ENCODE data around the gene CYSTM1. TPM values are rescaled to one million over a fixed set of nuclear protein-coding genes. Genes with fewer than 3 reads are reported as not detected.

The CYSTM1 gene
- total and polyA plus RNA-seq, 8 donors = 28.4 to 90.4 (median 35.1) TPM

- TF ChIP-seq CTCF (IDR thresholded peaks at IDR 0.05) = no peak
- no peak for ATAC-seq
- DNase-seq = no peak
- Histone ChIP-seq H3K9me3 (no peaks in the 10 kb centered on the region), H3K27me3 (no peaks in the 10 kb centered on the region), H3K27ac (peak overlapping the region; percentile 4 to 53), H3K4me3 (no peak overlapping the region), H3K4me1 (peaks cover 25 to 70% of the 10 kb centered on the region in 2 donors), H3K36me3 (no peaks in the 10 kb centered on the region)
- intact Hi-C loops (cut with DNase I) = no loop called here
Measured at GRCh38 chr5:140181525-140181924, 6.5 kb downstream of the CYSTM1 start.

GRCh38 chr5:140182075-140182711, 7.2 kb downstream of the CYSTM1 start:
- DNase-seq (peak in 1 of 4 donors; percentile 30), ATAC-seq (peak; percentile 58)
- Histone ChIP-seq H3K27me3 (no peaks in the 10 kb centered on the region), H3K27ac (peak overlapping the region; percentile 53 to 70), H3K9me3 (no peaks in the 10 kb centered on the region), H3K36me3 (no peaks in the 10 kb centered on the region), H3K4me3 (no peak overlapping the region), H3K4me1 (peaks cover 23 to 68% of the 10 kb centered on the region in 2 donors)
- intact Hi-C loops (cut with DNase I) = no loop called here
- no peak for TF ChIP-seq CTCF (IDR thresholded peaks at IDR 0.05)

GRCh38 chr5:140182803-140183367, 7.9 kb downstream of the CYSTM1 start:
- intact Hi-C loops (cut with DNase I) = no loop called here
- Histone ChIP-seq H3K36me3 (no peaks in the 10 kb centered on the region), H3K9me3 (no peaks in the 10 kb centered on the region), H3K4me3 (no peak overlapping the region), H3K27ac (peak overlapping the region; percentile 53 to 70), H3K27me3 (no peaks in the 10 kb centered on the region), H3K4me1 (peaks cover 18 to 63% of the 10 kb centered on the region in 2 donors)
- ATAC-seq (peak; percentile 84), DNase-seq (peak in 2 of 4 donors; percentile 46 to 63)
- TF ChIP-seq CTCF (IDR thresholded peaks at IDR 0.05) = no peak

GRCh38 chr5:140185409-140185808, 10.4 kb downstream of the CYSTM1 start:
- no peak for ATAC-seq
- Histone ChIP-seq H3K4me3 (no peak overlapping the region), H3K4me1 (peaks cover 14 to 44% of the 10 kb centered on the region in 2 donors), H3K27me3 (no peaks in the 10 kb centered on the region), H3K27ac (no peak overlapping the region), H3K36me3 (no peaks in the 10 kb centered on the region), H3K9me3 (no peaks in the 10 kb centered on the region)
- no peak for DNase-seq
- TF ChIP-seq CTCF (IDR thresholded peaks at IDR 0.05) = no peak
- intact Hi-C loops (cut with DNase I) = no loop called here

DNA sequence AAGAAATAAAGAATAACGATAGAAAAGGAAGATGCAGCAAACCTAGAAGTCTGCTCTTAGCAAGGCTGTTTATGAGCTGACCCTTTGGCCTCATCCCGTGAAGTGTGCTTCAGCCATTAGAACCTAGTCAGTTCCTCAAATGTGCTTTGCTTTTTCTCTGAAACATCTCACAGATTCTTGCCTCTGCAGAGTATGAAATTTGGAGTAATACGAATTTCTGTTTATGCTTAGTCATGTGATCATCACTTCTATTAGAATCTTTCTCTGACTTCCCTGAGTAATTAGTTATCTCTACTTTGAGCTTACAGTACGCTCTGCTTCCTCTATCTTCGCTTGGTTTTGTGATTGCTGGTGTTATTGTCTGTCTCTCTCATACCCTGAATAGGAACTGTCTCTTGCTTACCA, 11.3 kb downstream of the CYSTM1 start:
- ATAC-seq (no peak), DNase-seq (no peak)
- intact Hi-C loops (cut with DNase I) = no loop called here
- Histone ChIP-seq H3K4me1 (peaks cover 14 to 40% of the 10 kb centered on the region in 2 donors), H3K36me3 (no peaks in the 10 kb centered on the region), H3K27me3 (no peaks in the 10 kb centered on the region), H3K9me3 (no peaks in the 10 kb centered on the region), H3K4me3 (no peak overlapping the region), H3K27ac (peak overlapping the region in 1 of 2 donors; percentile 16)
- no peak for TF ChIP-seq CTCF (IDR thresholded peaks at IDR 0.05)

Measured in left lung (tissue), 10 donors.